Measurements from ENCODE around the gene CPNE8.

DNA sequence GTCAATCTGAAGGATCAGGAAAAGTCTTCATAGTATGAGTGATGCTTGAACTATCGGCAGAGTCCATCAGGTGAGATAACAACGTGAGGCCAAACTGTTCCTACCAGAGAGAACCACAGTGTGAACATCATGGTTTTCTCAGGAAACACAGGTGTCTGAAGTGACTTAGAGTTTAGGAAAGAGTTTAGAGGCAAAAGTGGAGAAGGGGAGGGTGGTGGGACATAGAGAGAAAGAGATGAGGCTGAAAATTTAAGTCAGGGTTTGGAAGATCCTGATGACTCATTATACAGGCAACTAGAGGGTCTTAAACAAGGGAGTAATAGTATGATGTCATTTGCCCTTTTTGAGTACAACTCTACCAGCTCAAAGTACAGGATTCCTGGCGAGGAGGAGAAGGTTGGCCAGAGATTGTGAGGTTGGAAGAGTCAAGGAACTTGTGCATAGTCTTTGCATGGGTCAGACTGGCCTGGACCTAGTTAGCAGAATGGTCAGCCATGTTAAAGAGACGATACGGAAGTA, 16.0 kb downstream of the CPNE8 start:
- TF ChIP-seq, protein P1, sequence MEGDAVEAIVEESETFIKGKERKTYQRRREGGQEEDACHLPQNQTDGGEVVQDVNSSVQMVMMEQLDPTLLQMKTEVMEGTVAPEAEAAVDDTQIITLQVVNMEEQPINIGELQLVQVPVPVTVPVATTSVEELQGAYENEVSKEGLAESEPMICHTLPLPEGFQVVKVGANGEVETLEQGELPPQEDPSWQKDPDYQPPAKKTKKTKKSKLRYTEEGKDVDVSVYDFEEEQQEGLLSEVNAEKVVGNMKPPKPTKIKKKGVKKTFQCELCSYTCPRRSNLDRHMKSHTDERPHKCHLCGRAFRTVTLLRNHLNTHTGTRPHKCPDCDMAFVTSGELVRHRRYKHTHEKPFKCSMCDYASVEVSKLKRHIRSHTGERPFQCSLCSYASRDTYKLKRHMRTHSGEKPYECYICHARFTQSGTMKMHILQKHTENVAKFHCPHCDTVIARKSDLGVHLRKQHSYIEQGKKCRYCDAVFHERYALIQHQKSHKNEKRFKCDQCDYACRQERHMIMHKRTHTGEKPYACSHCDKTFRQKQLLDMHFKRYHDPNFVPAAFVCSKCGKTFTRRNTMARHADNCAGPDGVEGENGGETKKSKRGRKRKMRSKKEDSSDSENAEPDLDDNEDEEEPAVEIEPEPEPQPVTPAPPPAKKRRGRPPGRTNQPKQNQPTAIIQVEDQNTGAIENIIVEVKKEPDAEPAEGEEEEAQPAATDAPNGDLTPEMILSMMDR (IDR thresholded peaks at IDR 0.05 in 4 of 5, conservative IDR thresholded peaks at IDR 0.05 in 1 of 5): no peak
- no peak for TF ChIP-seq POLR2A (IDR thresholded peaks at IDR 0.05)
